Measurements from ENCODE around the gene RNU7-1. TPM values are rescaled to one million over a fixed set of nuclear protein-coding genes. Genes with fewer than 3 reads are reported as not detected.

The RNU7-1 gene
- total and polyA plus RNA-seq, 9 of the 15 experiments (the other 6 are each of a cell fraction or from before 2014, with no cell fraction given): not detected

- TF ChIP-seq MYBL2 (IDR thresholded peaks at IDR 0.05; ENCODE audit: low read depth) (no peak), MYBL2 (CRISPR knock-in tag; IDR thresholded peaks at IDR 0.05; ENCODE audit: borderline replicate concordance) (no peak), STAT6 (CRISPR knock-in tag; IDR thresholded peaks at IDR 0.05) (no peak; the same call in 1 of the 2 replicates), JUN (IDR thresholded peaks at IDR 0.05; ENCODE audit: borderline replicate concordance, low read depth, low read length) (0 out of 2 replicates have a peak, but pooled peaks have one; percentile 53), JUN (CRISPR knock-in tag; IDR thresholded peaks at IDR 0.05; ENCODE audit: borderline replicate concordance) (no peak), ZNF121 (CRISPR knock-in tag; conservative IDR thresholded peaks at IDR 0.05) (no peak), CSDE1 (IDR thresholded peaks at IDR 0.05) (no peak), MTA1 (IDR thresholded peaks at IDR 0.05; ENCODE audit: borderline replicate concordance) (no peak), ZNF133 (CRISPR knock-in tag; IDR thresholded peaks at IDR 0.05) (no peak), ZSCAN32 (CRISPR knock-in tag; IDR thresholded peaks at IDR 0.05) (no peak), TCF3 (CRISPR knock-in tag; IDR thresholded peaks at IDR 0.05) (peak; percentile 20; the same call in 1 of the 2 replicates), ZNF24 (IDR thresholded peaks at IDR 0.05) (no peak), ATF7 (IDR thresholded peaks at IDR 0.05) (peak; percentile 38)
- TF ChIP-seq, protein P1, sequence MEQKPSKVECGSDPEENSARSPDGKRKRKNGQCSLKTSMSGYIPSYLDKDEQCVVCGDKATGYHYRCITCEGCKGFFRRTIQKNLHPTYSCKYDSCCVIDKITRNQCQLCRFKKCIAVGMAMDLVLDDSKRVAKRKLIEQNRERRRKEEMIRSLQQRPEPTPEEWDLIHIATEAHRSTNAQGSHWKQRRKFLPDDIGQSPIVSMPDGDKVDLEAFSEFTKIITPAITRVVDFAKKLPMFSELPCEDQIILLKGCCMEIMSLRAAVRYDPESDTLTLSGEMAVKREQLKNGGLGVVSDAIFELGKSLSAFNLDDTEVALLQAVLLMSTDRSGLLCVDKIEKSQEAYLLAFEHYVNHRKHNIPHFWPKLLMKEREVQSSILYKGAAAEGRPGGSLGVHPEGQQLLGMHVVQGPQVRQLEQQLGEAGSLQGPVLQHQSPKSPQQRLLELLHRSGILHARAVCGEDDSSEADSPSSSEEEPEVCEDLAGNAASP (IDR thresholded peaks at IDR 0.05): no peak
- TF ChIP-seq, protein P2, sequence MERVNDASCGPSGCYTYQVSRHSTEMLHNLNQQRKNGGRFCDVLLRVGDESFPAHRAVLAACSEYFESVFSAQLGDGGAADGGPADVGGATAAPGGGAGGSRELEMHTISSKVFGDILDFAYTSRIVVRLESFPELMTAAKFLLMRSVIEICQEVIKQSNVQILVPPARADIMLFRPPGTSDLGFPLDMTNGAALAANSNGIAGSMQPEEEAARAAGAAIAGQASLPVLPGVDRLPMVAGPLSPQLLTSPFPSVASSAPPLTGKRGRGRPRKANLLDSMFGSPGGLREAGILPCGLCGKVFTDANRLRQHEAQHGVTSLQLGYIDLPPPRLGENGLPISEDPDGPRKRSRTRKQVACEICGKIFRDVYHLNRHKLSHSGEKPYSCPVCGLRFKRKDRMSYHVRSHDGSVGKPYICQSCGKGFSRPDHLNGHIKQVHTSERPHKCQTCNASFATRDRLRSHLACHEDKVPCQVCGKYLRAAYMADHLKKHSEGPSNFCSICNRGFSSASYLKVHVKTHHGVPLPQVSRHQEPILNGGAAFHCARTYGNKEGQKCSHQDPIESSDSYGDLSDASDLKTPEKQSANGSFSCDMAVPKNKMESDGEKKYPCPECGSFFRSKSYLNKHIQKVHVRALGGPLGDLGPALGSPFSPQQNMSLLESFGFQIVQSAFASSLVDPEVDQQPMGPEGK (CRISPR knock-in tag; IDR thresholded peaks at IDR 0.05; ENCODE audit: borderline replicate concordance): no peak
- TF ChIP-seq, protein P3, sequence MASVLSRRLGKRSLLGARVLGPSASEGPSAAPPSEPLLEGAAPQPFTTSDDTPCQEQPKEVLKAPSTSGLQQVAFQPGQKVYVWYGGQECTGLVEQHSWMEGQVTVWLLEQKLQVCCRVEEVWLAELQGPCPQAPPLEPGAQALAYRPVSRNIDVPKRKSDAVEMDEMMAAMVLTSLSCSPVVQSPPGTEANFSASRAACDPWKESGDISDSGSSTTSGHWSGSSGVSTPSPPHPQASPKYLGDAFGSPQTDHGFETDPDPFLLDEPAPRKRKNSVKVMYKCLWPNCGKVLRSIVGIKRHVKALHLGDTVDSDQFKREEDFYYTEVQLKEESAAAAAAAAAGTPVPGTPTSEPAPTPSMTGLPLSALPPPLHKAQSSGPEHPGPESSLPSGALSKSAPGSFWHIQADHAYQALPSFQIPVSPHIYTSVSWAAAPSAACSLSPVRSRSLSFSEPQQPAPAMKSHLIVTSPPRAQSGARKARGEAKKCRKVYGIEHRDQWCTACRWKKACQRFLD (CRISPR knock-in tag; IDR thresholded peaks at IDR 0.05): no peak
Observed at GRCh38 chr12:6944381-6945186, 968 bp downstream of the RNU7-1 start (continued).

Data from K562 (cell line).